Subcutaneous adipose tissue (tissue), 4 donors: Measurements from ENCODE around the gene SPP2. TPM values are rescaled to one million over a fixed set of nuclear protein-coding genes. Genes with fewer than 3 reads are reported as not detected.

Source experiments
- CTCF ChIP-seq: fragments of 450-650 bp; IDR thresholded peaks from one replicate; pipeline ENCODE4 v1.5.1; 2016; ENCODE audit warnings: low read depth, mild to moderate bottlenecking, control low read depth, antibody characterized with exemption, moderate library complexity
- total RNA-seq, 4 donors: library from RNA; depleted of rRNA; stranded (reverse); fragments of >200 nt; gene quantifications; one replicate each; pipeline ENCODE4 v1.1.0, GENCODE V29; 2016

Gene SPP2
- total RNA-seq, 4 donors from 2014 or later, result not detected

DNA sequence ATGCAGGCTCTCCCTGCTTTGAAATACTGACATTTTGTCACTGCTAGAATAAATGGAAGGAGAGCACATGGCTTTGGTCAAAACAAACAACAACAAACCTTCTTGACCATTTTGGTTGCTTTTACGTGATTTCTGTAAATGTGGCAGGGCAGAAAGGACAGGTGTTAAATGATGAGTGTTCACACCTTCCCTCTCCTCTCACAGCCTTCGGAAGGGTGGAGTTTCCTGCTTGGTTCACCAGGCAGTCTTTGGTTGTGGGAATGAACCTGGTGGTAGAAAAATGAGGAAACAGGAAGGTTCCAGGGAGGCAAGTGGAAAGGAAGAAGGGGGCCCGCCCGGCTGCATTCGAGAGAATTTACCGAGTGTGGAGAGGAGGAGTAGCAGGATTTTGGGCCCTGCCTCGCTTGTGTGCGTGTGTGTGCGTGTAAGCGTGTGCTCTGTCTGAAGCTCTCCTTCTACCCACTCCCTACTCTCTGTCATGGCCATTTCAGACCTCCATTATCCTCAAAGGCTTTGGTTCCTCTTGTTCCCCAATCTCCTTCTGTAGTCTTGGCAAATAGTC lies 23.7 kb upstream of the SPP2 start:
- no peak for TF ChIP-seq CTCF

GRCh38 chr2:234027641-234028040 lies 22.9 kb upstream of the SPP2 start:
- TF ChIP-seq CTCF, result no peak

DNA sequence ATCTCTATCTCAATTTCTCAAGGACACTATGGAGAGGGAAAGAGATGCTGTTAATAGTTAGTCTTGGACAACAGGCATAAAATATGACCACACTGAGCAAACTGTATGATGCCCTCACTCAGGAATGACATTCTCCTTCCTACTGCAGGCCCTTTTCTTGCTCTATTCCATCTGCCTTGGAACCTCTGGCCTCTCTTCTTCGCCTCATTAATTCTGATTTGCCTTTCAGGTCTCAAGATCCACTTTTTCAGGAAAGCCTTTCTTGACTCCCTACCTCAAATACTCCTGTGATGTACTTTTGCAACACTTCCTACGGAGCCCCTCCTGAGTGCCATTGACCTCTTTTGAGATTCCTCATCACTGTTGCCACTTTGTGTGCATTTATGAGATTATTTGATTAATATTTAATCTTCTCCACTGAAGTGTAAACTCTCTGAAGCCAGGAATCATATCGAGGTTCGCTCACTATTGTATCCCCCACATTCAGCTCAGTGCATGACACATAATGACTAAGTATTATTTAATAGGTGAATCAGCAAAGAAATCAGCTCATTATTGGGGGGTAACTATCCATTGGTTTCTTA lies 21.3 kb upstream of the SPP2 start:
- TF ChIP-seq CTCF, result no peak

- TF ChIP-seq CTCF, result no peak
Observed at GRCh38 chr2:234031207-234031606, 19.3 kb upstream of the SPP2 start.

DNA sequence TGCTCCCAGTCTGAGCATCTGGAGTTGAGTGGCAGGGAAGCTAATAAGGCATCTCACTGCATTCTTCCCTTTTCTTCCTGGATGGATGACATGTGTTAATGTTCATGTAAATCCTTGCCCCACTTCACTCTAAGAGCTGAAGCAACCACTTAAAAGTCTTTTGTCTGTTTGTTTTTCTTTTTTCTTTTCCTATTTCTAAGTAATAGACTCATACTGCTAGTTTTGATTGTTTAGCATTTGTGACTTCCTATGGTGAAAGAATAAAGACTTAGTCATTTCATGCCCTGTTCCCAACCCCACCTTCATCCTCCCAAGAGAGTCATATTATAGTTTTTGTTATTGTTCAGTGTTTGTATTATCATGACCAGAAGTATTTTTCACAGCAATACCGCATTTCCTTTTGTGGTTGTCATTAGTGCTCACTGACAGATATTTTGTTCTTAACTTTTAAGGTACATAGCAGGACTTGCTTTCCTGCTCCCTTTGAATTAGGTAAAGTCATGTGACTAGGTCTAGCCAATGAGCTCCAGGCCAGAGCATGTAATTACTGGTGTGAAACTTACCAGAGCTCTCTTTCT lies 18.1 kb upstream of the SPP2 start:
- no peak for TF ChIP-seq CTCF

DNA sequence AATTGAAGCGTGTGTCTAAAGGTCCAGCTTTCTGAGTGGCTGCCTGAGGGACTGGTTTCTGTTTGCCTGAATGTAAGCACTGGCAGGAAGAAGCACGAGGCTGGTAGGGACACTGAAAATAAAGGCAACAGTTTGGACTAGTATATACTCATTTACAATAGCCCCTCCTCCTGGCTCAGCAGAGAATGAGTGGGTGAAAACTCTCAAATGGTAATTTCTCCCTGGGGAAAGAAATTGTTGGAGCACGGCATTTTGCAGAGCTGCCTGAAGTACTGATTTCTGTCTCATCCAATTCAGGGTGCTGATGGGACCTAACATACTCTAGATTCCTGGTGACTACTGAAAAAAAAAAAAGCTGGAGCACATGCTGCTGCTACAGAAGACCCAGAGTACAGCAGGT lies 17.3 kb upstream of the SPP2 start:
- TF ChIP-seq CTCF, result no peak

DNA sequence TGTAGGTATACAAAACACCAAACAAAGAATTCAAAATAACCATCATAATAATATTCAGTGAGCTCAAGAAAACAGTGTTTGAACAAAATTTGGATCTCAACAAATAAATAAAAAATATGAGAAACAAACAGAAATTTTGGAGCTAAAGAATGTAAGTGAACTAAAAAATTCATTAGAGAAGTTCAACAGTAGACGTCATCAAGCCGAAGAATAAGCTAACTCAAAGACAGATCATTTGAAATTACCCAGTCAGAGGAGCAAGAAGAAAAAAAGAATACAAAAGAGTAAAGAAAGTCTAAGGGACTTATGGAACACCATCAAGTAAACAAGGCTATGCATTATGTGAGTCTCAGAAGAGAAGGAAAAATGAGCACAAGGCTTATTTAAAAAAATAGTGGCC lies 16.6 kb upstream of the SPP2 start:
- no peak for TF ChIP-seq CTCF
